Upper lobe of left lung (tissue), 4 donors: Measurements from ENCODE around the gene LRBA.

Experiments
- CTCF ChIP-seq, 6 experiments: fragments of 450-650 bp in 4 of 6; fragments of 200-600 bp in 2 of 6; sonication (generic) in 2 of 6; IDR thresholded peaks; one replicate each; pipeline ENCODE4 v1.5.1; 2016 to 2019; ENCODE audit warnings: antibody characterized with exemption in 6 of 6
- EP300 ChIP-seq, 4 donors: sonication (generic); formaldehyde crosslinking; IDR thresholded peaks; one replicate each; pipeline ENCODE4 v1.5.1; 2017; ENCODE audit warnings: antibody characterized with exemption in 4 of 4, control low read depth in 2 of 4
- POLR2A ChIP-seq, 4 donors: fragments of 450-650 bp; IDR thresholded peaks; one replicate each; pipeline ENCODE4 v1.5.1; 2016 to 2017; ENCODE audit warnings: antibody characterized with exemption in 4 of 4, mild to moderate bottlenecking in 2 of 4
- POLR2AphosphoS5 ChIP-seq, 2 donors: sonication (generic); formaldehyde crosslinking; IDR thresholded peaks; one replicate each; pipeline ENCODE4 v1.5.1; 2017; ENCODE audit warnings: antibody characterized with exemption in 2 of 2

GRCh38 chr4:150232029-150232428, 783.1 kb downstream of the LRBA start:
- TF ChIP-seq CTCF (IDR thresholded peaks at IDR 0.05): no peak
- TF ChIP-seq POLR2A (IDR thresholded peaks at IDR 0.05): no peak
- TF ChIP-seq EP300 (IDR thresholded peaks at IDR 0.05): no peak
- TF ChIP-seq POLR2AphosphoS5 (IDR thresholded peaks at IDR 0.05): no peak
